LNCaP clone FGC (cell line): ENCODE measurements around the gene VDAC1.

Experiments
- DNase-seq: peaks from one replicate; pipeline ENCODE4 v3.0.0-alpha.2; 2011; ENCODE audit warnings: low read depth
- H3K4me3 ChIP-seq: 2 replicates; pipeline ENCODE4 v1.5.1; 2011; ENCODE audit warnings: mild to moderate bottlenecking, low read depth, low read length, control low read depth
- TF ChIP-seq, protein P1 (sequence below): IDR thresholded peaks from 2 replicates; pipeline ENCODE4 v1.5.1; 2012; ENCODE audit warnings: mild to moderate bottlenecking; ENCODE audit not compliant: control insufficient read depth, insufficient read depth; ENCODE audit errors: extremely low read depth

VDAC1 gene

DNA sequence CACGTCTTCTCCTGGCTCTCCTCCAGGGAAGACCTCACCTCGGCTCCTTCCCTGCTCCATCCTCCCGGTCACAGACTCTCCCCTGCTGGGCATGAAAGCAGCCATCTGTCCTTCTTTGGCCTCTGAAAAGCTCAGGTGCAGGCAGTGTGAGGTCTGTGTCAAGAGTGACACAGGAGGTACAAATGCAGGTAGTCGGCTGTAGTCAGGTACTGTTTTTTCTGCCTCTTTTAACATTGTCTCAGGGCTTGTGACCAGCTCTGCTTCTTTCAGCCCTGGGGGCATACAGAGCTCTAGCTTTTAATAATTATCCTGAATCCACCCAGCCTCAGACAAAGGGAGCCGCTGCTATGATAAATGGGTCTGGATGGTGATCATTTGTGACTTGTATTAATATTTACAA lies 82.8 kb downstream of the VDAC1 start:
- TF ChIP-seq, protein P1, sequence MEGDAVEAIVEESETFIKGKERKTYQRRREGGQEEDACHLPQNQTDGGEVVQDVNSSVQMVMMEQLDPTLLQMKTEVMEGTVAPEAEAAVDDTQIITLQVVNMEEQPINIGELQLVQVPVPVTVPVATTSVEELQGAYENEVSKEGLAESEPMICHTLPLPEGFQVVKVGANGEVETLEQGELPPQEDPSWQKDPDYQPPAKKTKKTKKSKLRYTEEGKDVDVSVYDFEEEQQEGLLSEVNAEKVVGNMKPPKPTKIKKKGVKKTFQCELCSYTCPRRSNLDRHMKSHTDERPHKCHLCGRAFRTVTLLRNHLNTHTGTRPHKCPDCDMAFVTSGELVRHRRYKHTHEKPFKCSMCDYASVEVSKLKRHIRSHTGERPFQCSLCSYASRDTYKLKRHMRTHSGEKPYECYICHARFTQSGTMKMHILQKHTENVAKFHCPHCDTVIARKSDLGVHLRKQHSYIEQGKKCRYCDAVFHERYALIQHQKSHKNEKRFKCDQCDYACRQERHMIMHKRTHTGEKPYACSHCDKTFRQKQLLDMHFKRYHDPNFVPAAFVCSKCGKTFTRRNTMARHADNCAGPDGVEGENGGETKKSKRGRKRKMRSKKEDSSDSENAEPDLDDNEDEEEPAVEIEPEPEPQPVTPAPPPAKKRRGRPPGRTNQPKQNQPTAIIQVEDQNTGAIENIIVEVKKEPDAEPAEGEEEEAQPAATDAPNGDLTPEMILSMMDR = no peak
- H3K4me3 ChIP-seq = no peak overlapping the region
- no peak for DNase-seq
